GM20000 (cell line): ENCODE data around the gene DCANP1.

Experiments
- DNase-seq: peaks from one replicate; pipeline ENCODE4 v3.0.0; 2012; ENCODE audit warnings: low spot score
- TF ChIP-seq, protein P1 (sequence below): IDR thresholded peaks from 2 replicates; pipeline ENCODE4 v1.5.1; 2012; ENCODE audit warnings: mild to moderate bottlenecking, control low read depth; ENCODE audit errors: extremely low read depth, missing control alignments

The DCANP1 gene

GRCh38 chr5:135490245-135491037 lies 43.3 kb upstream of the DCANP1 start:
- DNase-seq = no peak
- TF ChIP-seq, protein P1, sequence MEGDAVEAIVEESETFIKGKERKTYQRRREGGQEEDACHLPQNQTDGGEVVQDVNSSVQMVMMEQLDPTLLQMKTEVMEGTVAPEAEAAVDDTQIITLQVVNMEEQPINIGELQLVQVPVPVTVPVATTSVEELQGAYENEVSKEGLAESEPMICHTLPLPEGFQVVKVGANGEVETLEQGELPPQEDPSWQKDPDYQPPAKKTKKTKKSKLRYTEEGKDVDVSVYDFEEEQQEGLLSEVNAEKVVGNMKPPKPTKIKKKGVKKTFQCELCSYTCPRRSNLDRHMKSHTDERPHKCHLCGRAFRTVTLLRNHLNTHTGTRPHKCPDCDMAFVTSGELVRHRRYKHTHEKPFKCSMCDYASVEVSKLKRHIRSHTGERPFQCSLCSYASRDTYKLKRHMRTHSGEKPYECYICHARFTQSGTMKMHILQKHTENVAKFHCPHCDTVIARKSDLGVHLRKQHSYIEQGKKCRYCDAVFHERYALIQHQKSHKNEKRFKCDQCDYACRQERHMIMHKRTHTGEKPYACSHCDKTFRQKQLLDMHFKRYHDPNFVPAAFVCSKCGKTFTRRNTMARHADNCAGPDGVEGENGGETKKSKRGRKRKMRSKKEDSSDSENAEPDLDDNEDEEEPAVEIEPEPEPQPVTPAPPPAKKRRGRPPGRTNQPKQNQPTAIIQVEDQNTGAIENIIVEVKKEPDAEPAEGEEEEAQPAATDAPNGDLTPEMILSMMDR = no peak

GRCh38 chr5:135489466-135490244 lies 42.5 kb upstream of the DCANP1 start:
- no peak for DNase-seq
- TF ChIP-seq, protein P1 = no peak

GRCh38 chr5:135488727-135489465 lies 41.7 kb upstream of the DCANP1 start:
- DNase-seq = no peak

DNA sequence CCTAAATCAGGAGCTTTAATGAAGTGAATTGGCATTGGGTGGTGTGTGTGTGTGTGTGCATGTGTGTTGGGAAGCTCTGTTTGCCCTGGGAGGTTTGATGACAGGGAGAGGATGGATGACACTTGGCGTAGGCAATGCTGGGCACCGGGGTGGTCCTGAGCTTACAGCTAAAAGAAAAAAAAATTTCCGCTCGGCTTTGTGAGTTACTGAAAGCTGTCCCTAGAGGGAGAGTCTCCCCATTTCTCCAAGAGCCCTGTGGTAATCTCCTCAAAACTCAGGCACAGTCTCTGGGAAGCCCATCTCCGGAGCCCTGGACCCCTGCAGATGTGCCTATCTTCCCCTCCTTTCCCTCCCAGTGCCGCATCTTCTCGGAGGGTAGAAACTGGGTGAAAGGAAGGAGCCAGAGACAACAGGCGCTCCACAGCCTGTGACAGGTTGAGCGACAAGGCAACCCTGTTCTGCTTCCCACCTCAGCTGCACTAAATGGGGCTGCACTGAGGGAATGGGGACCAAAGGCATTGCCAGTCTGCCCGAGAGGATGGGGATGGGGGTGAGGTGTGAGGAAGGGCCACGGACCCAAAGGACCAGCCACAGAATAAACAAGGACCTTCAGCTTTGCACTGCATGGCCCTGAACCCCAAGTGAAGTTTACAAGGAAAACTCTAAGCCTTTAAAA lies 40.8 kb upstream of the DCANP1 start:
- TF ChIP-seq, protein P1 = no peak
- no peak for DNase-seq

More at GRCh38 chr5:135488727-135489465, 41.7 kb upstream of the DCANP1 start:
- TF ChIP-seq, protein P1 = no peak

GRCh38 chr5:135487037-135487395 lies 39.9 kb upstream of the DCANP1 start:
- DNase-seq = no peak
- TF ChIP-seq, protein P1 = no peak

DNA sequence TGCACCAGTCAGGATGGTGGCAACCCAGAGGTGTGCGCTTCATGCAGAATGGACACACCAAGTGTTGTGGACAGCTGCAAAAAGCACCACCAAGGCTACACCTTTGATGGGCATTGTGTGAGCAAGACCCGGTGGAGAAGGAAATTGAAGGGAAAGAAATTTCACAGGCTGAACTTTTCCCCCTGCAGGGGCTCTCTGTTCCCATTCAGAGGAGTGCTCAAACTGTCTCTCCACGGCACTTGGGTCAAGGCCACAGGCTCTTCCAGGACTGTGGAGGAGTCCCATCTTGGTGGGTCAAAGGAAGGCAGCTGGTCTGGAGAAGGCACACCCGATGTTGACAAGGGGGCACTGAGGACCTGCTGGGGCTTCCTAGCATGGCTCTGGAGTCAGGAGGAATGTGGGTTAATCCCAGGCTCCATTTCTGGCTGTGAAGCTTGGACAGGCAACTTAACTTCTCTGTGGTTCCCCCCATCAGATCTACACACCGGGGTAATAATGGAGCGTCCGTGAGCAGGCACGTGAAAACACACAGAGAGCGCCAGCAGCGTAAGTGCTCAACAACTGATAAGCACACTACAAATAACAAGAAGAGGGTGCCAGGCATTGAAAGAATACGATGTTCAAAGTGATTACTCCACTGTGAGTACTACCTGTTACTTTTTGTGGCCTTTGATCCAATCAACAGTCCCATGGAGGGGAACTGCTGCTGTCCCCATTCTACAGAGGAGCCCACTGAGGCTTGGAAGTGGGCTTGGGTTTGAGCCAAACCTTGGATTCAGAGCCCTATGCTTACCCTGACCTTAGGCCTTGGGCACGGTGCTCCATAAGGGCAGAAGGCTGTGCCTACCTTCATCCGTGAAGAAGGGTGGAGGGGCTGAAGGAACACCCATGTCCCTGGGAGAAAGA lies 39.2 kb upstream of the DCANP1 start:
- no peak for DNase-seq
- TF ChIP-seq, protein P1 = no peak
